Measurements from ENCODE around the gene SMIM27. TPM values are rescaled to one million over a fixed set of nuclear protein-coding genes. Genes with fewer than 3 reads are reported as not detected.
A peak's percentile ranks its signal among the peaks of the same experiment; 100 is the strongest.

Gene SMIM27
- total and polyA plus RNA-seq, 2 of the 13 experiments (the other 11 are each of a cell fraction or from before 2014, with no cell fraction given) = 17.9 to 19.0 TPM

GRCh38 chr9:32589083-32589723 lies 37.1 kb downstream of the SMIM27 start:
- 10% methylated on average over 6 of the region's 6 CpGs for WGBS (ENCODE audit: low lambda C conversion rate)
- Histone ChIP-seq H3K27me3 (ENCODE audit: control insufficient read depth in 1 of 2, insufficient read depth in 2 of 2, low read length in 2 of 2) (no peaks in the 10 kb centered on the region), H3K79me2 (ENCODE audit: insufficient read depth, low read length) (no peaks in the 10 kb centered on the region), H3K9ac (ENCODE audit: insufficient read depth, low read depth, low read length) (no peak overlapping the region), H2AFZ (ENCODE audit: low read length) (no peak overlapping the region), H3K4me1 (ENCODE audit: insufficient read depth, low read length) (no peaks in the 10 kb centered on the region), H3K27ac (ENCODE audit: extremely low read length, insufficient read depth, low read length) (no peak overlapping the region), H3K4me3 (replicated peaks in 1 of 3; ENCODE audit: insufficient read depth in 1 of 3, low read depth in 2 of 3, low read length in 3 of 3) (no peak overlapping the region), H3K4me2 (ENCODE audit: low read depth, low read length) (no peak overlapping the region), H3K9me3 (ENCODE audit: low read length) (no peaks in the 10 kb centered on the region), H4K20me1 (ENCODE audit: insufficient read depth, low read length) (no peaks in the 10 kb centered on the region), H3K36me3 (replicated peaks in 1 of 2; ENCODE audit: control insufficient read depth in 1 of 2, insufficient read depth in 2 of 2, low read length in 2 of 2) (no peaks in the 10 kb centered on the region)
- no TSS peak for BruUV-seq (replicated peaks)
- ATAC-seq = peak; percentile 87
- POLR2A ChIA-PET = no interaction called here
- in situ Hi-C loops (cut with HindIII; ENCODE audit: extremely low pct_ligation_motif_present, low pct_unique_long_range_greater_than_20kb) = no loop called here
- intact Hi-C loops (cut with micrococcal nuclease; ENCODE audit: unreplicated experiment) = loop anchor here (1.0 kb wide), 2 partner anchors 114 to 379 kb away; no protein-coding TSS in a partner anchor
- CTCF ChIA-PET (ENCODE audit: low intra/inter-chr PET ratio, low total read pairs) = interaction anchor here (1.7 kb wide), 1 partner anchor 379 kb away, joined by 13 read pairs; no protein-coding TSS in a partner anchor
- TF ChIP-seq SRSF1 (optimal IDR thresholded peaks at IDR 0.05; ENCODE audit: low read depth, low read length) (no peak), MAFK (conservative IDR thresholded peaks at IDR 0.05 in 1 of 2, IDR thresholded peaks at IDR 0.05 in 1 of 2; ENCODE audit: low read length in 2 of 2) (peak; percentile 13 to 35; a peak in 1 of 4 replicates), ELF3 (CRISPR knock-in tag; IDR thresholded peaks at IDR 0.05) (peak; percentile 51; the same call in 1 of the 2 replicates), CTCF (CRISPR knock-in tag; IDR thresholded peaks at IDR 0.05) (peak; percentile 61), ONECUT2 (CRISPR knock-in tag; IDR thresholded peaks at IDR 0.05) (no peak), RAD21 (CRISPR knock-in tag; IDR thresholded peaks at IDR 0.05) (peak; percentile 18; the same call in 1 of the 2 replicates), SP4 (CRISPR knock-in tag; IDR thresholded peaks at IDR 0.05) (no peak), CEBPB (IDR thresholded peaks at IDR 0.05; ENCODE audit: borderline replicate concordance, low read depth, low read length) (peak; percentile 51; the same call in 1 of the 2 replicates), ZSCAN21 (CRISPR knock-in tag; IDR thresholded peaks at IDR 0.05; ENCODE audit: borderline replicate concordance) (no peak), STAG1 (CRISPR knock-in tag; IDR thresholded peaks at IDR 0.05) (peak; percentile 62), CEBPG (CRISPR knock-in tag; IDR thresholded peaks at IDR 0.05) (0 out of 2 replicates have a peak, but pooled peaks have one; percentile 6), CAMTA2 (CRISPR knock-in tag; IDR thresholded peaks at IDR 0.05; ENCODE audit: borderline replicate concordance) (no peak), MAFF (IDR thresholded peaks at IDR 0.05; ENCODE audit: low read depth, low read length) (peak; percentile 29; the same call in 1 of the 2 replicates), SMC3 (IDR thresholded peaks at IDR 0.05; ENCODE audit: low read length) (peak; percentile 41; the same call in 1 of the 2 replicates)
- DNase-seq (ENCODE audit: low spot score) = peak; percentile 28
- FAIRE-seq = peak; percentile 18

Measured in HepG2 (cell line).